CD4-positive, alpha-beta T cell treated with Interleukin-2 at 100 ng/mL for 4 hours (primary cell): ENCODE measurements around the gene PLA2G6.
"Not testable (repeated sequence)": the region's sequence is repeated elsewhere in the genome, so short reads cannot be mapped to it uniquely, and the experiment has no call there.

Source experiments
- DNase-seq: peaks from one replicate; pipeline ENCODE4 v3.0.0-alpha.2; 2020; ENCODE audit warnings: low spot score

PLA2G6 gene

GRCh38 chr22:38190581-38190980 is 9.0 kb upstream of the PLA2G6 start:
- DNase-seq: no peak

DNA sequence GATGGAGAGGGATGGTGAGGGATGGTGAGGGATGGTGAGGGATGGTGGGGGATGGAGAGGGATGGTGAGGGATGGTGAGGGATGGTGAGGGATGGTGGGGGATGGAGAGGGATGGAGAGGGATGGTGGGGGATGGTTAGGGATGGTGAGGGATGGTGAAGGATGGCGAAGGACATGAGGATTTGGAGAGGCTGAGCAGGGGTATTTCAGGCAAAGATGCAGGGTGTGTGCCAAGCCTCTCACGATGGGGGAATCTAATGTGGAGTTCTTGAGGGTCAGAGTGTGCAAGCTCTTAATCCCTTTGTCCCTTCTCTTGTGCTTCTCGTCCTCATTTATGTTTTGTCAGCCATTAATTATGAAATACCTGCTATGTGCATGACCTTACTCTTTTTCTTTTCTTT is 7.5 kb upstream of the PLA2G6 start:
- no peak for DNase-seq

GRCh38 chr22:38187413-38188212 is 6.0 kb upstream of the PLA2G6 start:
- no peak for DNase-seq

GRCh38 chr22:38186429-38186828 is 4.8 kb upstream of the PLA2G6 start:
- DNase-seq: no peak

- no peak for DNase-seq
Observed at GRCh38 chr22:38184788-38185187, 3.2 kb upstream of the PLA2G6 start.

GRCh38 chr22:38180841-38181452 is 683 bp downstream of the PLA2G6 start:
- DNase-seq: peak; percentile 35

- not testable (repeated sequence) for DNase-seq
Observed at GRCh38 chr22:38178605-38178937, 3.1 kb downstream of the PLA2G6 start.

DNA sequence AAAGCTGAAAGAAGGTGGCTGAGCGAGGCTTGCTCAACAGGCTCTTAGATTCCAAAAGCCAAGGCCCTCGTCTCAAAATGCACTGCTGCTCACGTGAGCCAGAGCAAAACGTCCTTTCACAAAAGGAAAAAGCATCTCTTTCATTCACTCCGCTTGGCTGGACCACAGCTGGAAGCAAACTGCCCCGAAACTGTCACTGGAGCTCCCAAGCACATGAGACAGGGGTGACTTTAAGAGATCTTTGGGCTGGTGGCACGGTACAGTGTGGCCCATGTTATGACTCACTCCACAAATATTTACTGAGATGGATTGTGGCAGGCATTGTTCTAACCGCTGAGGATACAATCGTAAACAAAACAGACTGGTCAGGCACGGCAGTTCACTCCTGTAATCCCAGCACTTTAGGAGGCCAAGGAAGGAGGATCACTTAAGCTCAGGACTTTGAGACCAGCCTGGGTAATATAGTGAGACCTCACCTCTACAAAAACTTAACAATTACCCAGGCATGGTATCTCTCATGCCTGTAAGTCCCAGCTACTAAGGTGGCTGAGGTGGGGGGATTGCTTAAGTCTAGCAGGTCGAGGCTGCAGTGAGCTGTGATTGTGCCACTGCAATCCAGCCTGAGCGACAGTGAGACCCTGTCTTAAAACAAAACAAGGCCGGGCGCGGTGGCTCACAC is 3.6 kb downstream of the PLA2G6 start:
- DNase-seq: no peak

- not testable (repeated sequence) for DNase-seq
Observed at GRCh38 chr22:38177571-38177925, 4.1 kb downstream of the PLA2G6 start.

DNA sequence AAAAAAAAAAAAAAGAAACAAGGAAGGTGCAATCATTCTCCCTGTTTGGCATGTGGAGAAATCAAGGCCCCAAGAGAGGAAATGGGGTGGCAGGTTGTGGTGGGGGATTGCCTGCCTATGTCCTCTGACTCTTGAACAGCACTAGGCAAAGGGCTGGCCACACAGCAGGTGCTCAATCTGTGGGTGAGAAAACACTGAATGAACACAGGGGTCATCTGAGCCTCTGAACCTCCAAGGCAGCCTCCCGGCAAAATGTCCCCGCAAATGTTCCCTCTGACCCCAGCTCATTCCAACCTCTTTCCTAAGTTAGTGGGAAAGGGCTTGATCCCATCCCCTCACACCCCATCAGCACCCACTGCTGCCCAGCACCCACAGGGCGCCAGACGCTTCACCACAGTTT is 4.6 kb downstream of the PLA2G6 start:
- no peak for DNase-seq

- DNase-seq: peak; percentile 43
Observed at GRCh38 chr22:38176170-38176741, 5.4 kb downstream of the PLA2G6 start.

DNA sequence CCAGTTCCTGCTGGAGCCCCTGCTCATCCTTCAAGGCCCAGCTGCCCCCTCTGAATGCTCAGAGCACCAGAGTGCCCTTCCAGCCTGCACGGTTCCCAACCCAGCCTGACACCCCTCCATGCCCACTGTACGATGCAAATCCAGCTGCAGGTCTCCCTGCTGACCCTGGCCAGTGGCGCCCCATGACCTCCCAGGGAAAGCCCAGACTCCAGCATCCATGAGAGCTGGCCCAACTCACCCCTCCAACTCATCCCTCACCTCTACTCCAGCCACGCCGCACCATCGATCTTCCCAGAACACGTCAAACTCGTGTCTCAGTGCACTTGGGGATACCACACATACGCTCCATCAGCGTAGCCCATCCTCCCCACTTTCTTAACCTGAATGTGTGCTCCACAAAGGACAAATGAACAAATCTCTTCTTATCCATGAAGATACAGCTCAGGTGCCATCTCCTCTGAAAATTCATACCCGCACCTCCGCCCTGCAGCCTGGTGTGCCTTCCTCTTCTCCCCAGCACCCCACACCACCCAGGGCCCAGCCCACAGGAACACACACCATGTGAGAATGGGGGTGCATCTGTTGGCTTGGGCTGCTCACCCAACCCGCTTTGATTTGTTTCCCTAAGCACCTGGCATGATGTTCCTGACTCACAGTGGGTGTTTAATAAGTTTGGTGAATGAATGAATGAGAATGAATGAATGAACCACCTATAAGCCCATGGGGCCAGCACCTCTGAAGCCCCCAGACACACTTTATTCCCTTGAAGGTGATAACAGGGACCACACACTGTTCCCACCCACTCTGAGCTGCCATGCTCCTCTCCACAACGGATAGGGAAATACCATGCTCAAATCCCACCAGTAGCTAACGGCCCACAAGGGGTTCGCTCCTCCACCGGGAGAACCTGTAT is 6.2 kb downstream of the PLA2G6 start:
- no peak for DNase-seq

GRCh38 chr22:38174626-38175025 is 7.0 kb downstream of the PLA2G6 start:
- DNase-seq: no peak

DNA sequence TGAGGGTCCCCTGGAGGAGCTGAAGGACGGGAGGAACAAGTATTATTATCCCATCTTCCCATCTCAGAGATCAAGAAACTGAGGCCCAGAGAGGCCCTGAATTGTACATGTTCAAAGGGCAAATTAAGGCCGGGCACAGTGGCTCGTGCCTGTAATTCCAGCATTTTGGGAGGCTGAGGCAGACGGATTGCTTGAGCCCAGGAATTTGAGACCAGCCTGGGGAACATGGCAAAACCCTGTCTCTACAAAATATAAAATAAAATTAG is 8.1 kb downstream of the PLA2G6 start:
- DNase-seq: no peak

GRCh38 chr22:38172832-38173640 is 8.6 kb downstream of the PLA2G6 start:
- peak; percentile 26 for DNase-seq

DNA sequence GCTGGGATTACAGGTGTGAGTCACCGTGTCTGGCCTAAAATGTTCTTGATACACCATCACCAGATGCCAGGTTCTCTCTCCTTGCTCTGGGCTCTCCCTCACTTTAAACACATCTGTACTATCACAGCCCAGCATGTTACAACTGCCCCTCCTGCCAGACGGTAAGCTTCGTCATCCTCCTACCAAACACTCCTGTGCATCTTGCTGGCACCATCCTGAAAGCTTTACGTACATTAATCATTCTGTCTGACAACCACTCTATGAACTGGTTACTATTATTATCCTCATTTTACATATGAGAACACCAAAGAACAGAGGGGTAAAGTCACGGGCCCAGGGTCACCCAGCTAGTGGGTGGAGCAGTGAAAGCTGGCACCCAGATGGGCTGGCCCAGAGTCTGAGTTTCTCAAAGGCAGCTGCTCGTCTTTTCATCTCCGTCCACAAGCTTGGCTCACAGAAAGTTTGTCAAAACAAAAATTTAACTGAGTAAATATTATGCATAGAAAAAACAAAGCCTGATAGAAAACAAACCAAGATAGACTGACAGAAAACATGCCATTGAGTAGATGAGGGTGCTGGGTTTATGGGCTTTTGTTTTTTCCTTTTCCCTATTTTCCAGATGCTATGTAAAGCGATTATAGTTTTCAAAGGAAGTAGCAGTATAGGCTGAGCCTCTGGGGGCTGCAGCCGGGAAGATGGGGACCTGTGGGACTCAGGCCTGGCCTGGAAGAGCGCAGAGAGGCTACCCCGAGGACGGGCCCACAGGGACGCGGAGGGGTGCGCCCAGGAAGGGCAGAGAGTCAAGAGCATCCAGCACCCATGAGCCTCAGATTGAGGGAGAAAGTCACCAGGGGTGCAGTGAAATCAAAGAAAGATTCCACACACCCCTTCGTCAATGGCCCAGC is 9.5 kb downstream of the PLA2G6 start:
- DNase-seq: no peak

GRCh38 chr22:38170469-38170868 is 11.2 kb downstream of the PLA2G6 start:
- no peak for DNase-seq

- DNase-seq: no peak
Observed at GRCh38 chr22:38169116-38169515, 12.5 kb downstream of the PLA2G6 start.

DNA sequence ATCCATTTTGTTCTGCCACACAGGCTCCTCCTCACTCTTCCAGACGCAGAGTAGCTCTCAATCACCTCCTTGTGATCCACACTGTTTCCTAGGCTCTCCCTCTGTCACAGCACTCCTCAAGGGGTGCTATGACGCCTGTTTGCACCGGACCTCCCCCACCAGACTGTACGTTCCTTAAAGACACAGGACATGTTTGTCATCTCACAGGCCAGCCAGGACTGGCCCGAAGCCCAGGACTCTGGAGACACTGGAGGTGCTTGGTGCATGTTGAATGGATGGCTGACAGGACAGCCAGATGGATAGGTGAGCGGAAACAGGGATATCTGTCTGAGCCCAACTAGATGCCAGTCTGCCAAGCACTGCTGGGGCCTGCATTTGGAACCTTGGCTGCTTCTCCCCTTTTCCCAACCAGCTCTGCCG is 13.6 kb downstream of the PLA2G6 start:
- DNase-seq: no peak

DNA sequence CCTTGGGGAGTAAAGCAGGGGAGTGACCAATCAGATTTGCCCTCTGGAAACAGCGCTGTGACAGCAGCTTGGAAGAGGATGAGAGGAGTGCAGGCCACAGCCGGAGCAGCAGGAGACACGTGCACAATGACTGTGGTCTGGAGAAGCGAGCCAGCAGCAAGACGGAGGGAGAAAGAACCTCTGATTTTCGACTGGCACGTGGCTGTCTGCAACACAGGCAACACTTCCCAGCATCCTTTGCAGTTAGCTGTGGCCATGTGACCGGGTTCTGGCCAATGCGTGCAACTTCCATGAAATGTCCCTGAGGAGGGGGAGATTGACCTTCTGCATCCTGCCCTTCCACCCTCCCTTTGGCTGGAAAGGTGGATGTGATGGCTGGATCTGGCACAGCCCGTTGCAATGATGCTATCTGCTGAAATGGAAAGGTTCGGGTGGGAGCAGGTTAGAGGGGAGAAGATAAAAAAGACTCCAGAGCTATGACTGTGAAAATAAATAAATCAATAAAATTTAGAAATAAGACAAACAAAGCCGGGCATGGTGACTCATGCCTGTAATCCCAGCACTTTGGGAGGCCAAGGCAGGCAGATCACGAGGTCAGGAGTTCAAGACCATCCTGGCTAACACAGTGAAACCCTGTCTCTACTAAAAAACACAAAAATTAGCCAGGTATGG is 15.6 kb downstream of the PLA2G6 start:
- DNase-seq: no peak
